Neuron (in vitro differentiated cells): ENCODE data around the gene ZNF701.
A peak's percentile ranks its signal among the peaks of the same experiment; 100 is the strongest.
"Not testable (repeated sequence)": the region's sequence is repeated elsewhere in the genome, so short reads cannot be mapped to it uniquely, and the experiment has no call there.

Experiments used
- H2AFZ ChIP-seq: one replicate; pipeline ENCODE4 v1.6.1; 2013; ENCODE audit warnings: low read depth, mild to moderate bottlenecking, inconsistent platforms, low read length, moderate library complexity
- H3K27me3 ChIP-seq: one replicate; pipeline ENCODE4 v1.6.1; 2013; ENCODE audit warnings: low read length; ENCODE audit not compliant: insufficient read depth
- H3K36me3 ChIP-seq: one replicate; pipeline ENCODE4 v1.6.1; 2013; ENCODE audit warnings: low read length; ENCODE audit not compliant: insufficient read depth
- H3K4me1 ChIP-seq: one replicate; pipeline ENCODE4 v1.6.1; 2013; ENCODE audit warnings: low read length; ENCODE audit not compliant: insufficient read depth
- H3K4me3 ChIP-seq: 2 replicates; pipeline ENCODE4 v1.5.1; 2013; ENCODE audit warnings: mild to moderate bottlenecking, low read length, moderate library complexity
- H3K9me3 ChIP-seq: one replicate; pipeline ENCODE4 v1.6.1; 2013; ENCODE audit warnings: low read length

The ZNF701 gene

DNA sequence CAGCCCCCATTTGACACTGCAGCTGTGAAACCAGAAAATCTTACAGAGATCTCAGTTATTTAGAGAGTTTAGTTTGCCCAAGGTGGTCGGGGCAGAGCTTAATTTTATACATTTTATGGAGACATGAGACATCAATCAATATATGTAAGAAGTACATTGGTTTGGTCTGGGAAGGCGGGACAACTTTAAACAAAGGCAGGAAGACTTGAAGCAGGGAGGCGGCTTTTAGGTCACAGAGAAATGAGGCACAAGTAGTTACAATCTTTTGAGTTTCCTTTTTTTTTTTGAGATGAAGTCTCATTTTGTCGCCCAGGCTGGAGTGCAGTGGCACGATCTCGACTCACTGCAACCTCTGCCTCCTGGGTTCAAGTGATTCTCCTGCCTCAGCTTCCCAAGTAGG, 27.5 kb upstream of the ZNF701 start:
- Histone ChIP-seq H3K9me3 (peaks cover 20% of the 10 kb centered on the region), H3K36me3 (peaks cover 22% of the 10 kb centered on the region)
- not testable (repeated sequence) for H3K4me3 ChIP-seq, H3K27me3 ChIP-seq, H2AFZ ChIP-seq, H3K4me1 ChIP-seq

DNA sequence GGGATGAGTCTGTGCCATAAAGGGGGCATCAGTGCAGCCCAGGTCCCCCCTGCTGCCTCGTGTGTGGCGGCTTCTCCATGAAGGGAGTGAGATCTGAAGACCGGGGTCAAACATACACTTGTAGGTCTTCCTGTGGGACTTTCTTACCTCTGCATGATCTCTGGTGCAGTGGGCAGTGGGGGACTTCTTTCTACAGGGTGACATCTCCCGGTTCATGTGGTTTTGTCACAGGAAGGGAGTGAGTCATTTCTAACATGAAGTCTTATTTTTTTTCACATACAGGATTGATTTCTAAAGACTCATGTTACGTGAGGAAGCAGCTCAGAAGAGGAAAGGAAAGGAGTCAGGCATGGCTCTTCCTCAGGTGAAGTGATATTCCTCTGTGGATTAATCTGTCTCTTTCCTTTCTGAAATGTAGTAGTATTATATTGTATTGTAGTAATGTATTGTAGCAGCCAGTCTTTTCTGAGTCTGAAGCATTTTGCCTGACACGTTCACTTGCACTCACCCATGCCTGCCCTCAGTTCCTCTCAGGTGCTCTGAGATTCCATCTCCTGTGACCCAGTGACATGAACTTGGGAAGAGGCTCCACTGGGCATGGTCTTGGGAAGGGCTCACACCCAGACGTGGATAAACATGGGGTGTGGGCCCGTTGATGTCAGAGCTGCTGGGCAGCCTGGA, 27.0 kb upstream of the ZNF701 start:
- no peaks in the 10 kb centered on the region for H3K27me3 ChIP-seq
- H3K4me1 ChIP-seq, result no peaks in the 10 kb centered on the region
- no peak overlapping the region for H2AFZ ChIP-seq
- no peak overlapping the region for H3K4me3 ChIP-seq
- H3K36me3 ChIP-seq, result peaks cover 25% of the 10 kb centered on the region
- peaks cover 22% of the 10 kb centered on the region for H3K9me3 ChIP-seq

DNA sequence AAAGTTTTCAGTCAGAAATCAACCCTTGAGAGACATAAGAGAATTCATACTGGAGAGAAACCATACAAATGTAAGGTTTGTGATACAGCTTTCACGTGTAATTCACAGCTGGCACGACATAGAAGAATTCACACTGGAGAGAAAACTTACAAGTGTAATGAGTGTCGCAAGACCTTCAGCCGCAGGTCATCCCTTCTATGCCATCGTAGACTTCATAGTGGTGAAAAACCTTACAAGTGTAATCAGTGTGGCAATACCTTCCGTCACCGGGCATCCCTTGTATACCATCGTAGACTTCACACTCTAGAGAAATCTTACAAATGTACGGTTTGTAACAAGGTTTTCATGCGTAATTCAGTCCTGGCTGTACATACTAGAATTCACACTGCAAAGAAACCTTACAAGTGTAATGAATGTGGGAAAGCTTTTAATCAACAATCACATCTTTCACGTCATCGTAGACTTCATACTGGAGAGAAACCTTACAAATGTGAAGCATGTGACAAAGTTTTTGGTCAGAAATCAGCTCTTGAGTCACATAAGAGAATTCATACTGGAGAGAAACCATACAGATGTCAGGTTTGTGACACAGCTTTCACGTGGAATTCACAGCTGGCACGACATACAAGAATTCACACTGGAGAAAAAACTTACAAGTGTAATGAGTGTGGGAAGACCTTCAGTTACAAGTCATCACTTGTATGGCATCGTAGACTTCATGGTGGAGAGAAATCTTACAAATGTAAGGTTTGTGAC, 15.7 kb upstream of the ZNF701 start:
- Histone ChIP-seq H3K4me1 (no peaks in the 10 kb centered on the region), H3K4me3 (no peak overlapping the region), H3K9me3 (peaks cover 57% of the 10 kb centered on the region), H3K36me3 (peaks cover 64% of the 10 kb centered on the region), H3K27me3 (no peaks in the 10 kb centered on the region), H2AFZ (no peak overlapping the region)

DNA sequence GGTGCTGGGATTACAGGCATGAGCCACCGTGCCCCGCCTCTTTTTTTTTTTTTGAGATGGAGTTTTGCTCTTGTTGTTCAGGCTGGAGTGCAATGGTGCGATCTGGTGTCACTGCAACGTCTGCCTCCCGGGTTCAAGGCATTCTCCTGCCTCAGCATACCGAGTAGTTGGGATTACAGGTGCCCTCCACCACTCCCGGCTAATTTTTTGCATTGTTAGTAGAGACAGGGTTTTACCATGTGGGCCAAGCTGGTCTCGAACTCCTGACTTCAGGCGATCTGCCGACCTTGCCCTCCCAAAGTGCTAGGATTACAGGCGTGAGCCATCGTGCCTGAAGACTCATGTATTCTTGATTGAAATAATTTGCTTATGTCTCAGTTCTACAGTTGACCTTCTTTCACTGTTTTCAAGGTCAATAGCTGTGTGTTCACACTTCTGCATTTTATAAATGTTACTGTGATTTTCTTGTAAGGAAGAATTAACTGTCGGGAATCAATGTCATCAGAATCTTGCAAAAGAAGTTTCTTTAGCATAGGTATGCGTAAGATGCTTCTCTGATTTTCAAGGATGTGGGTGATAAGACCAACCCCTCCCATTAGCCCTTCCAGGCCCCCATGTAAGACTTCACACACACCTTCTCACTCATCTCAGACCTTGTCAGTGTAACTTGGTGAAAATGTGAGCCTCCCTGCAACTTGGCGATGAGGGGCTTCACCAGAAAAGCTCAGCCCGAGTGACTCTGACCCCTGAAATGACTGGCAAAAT, 12.7 kb upstream of the ZNF701 start:
- Histone ChIP-seq H3K36me3 (peaks cover 60% of the 10 kb centered on the region), H3K9me3 (peaks cover 62% of the 10 kb centered on the region), H2AFZ (no peak overlapping the region), H3K4me3 (no peak overlapping the region), H3K4me1 (no peaks in the 10 kb centered on the region), H3K27me3 (no peaks in the 10 kb centered on the region)

DNA sequence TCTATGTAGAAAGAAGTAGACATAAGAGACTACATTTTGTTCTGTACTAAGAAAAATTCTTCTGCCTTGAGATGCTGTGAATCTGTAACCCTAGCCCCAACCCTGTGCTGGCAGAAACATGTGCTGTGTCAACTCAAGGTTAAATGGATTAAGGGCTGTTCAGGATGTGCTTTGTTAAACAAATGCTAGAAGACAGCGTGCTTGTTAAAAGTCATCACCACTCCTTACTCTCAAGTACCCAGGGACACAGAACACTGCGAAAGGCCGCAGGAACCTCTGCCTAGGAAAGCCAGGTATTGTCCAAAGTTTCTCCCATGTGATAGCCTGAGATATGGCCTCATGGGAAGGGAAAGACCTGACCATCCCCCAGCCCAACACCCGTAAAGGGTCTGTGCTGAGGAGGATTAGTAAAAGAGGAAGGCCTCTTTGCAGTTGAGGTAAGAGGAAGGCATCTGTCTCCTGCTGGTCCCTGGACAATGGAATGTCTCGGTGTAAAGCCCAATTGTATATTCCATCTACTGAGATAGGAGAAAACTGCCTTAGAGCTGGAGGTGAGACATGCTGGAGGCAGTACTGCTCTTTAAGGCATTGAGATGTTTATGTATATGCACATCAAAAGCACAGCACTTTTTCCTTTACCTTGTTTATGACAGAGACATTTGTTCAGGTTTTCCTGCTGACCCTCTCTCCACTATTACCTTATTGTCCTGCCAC, 11.2 kb upstream of the ZNF701 start:
- Histone ChIP-seq H3K9me3 (peaks cover 60% of the 10 kb centered on the region), H3K36me3 (peaks cover 53% of the 10 kb centered on the region)
- not testable (repeated sequence) for H3K4me3 ChIP-seq, H3K4me1 ChIP-seq, H3K27me3 ChIP-seq, H2AFZ ChIP-seq

DNA sequence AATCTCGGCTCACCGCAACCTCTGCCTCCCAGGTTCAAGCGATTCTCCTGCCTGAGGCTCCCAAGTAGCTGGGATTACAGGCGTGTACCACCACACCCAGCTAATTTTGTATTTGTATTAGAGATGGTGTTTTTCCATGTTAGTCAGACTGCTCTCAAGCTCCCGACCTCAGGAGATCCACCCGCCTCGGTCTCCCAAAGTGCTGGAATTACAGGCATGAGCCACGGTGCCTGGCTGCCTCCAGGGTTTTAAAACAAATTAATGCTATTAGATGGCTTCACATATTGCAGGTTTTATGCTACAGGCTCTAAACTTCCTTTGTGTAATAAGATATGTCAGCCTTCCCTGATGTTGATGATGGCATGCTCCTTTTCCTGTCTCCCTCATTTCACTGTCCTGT, 8.5 kb upstream of the ZNF701 start:
- H2AFZ ChIP-seq, H3K27me3 ChIP-seq, H3K4me1 ChIP-seq, H3K4me3 ChIP-seq: not testable (repeated sequence)
- Histone ChIP-seq H3K36me3 (peaks cover 33% of the 10 kb centered on the region), H3K9me3 (peaks cover 49% of the 10 kb centered on the region)

DNA sequence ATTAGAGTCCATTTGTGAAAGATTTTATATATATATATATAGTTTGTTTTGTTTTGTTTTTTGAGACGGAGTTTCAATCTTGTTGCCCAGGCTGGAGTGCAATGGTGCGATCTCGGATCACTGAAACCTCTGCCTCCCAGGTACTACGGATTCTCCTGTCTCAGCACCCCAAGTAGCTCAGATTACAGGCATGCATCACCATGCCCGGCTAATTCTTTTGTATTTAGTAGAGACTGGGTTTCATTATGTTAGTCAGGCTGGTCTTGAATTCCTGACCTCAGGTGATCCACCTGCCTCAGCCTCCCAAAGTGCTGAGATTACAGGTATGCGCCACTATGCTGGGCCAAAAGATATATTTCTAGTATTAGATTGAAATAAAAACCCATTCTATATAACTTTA, 4.0 kb upstream of the ZNF701 start:
- Histone ChIP-seq H3K9me3 (peaks cover 30% of the 10 kb centered on the region), H2AFZ (no peak overlapping the region), H3K27me3 (no peaks in the 10 kb centered on the region), H3K4me3 (no peak overlapping the region), H3K36me3 (peaks cover 13% of the 10 kb centered on the region), H3K4me1 (peaks cover 5% of the 10 kb centered on the region)

DNA sequence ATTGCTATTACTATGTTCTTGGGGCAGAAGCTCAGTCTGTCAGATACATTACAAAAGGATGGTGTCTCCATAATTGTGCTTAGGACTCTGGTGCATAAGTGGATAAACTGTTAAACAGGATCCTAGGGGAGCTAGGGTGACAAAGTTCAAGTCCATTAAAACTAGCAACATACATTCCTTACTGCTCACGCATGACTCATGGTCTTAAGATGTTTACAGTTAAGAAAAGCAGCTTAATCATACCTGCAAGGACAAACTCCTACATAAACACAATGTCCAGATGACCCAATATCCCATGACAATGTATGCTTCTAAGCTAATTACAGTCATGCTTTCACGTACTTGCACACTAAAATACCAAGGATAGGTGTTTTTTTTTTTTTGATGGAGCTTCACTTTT, 3.5 kb upstream of the ZNF701 start:
- Histone ChIP-seq H3K4me1 (peaks cover 5% of the 10 kb centered on the region), H2AFZ (no peak overlapping the region), H3K9me3 (peaks cover 28% of the 10 kb centered on the region), H3K27me3 (no peaks in the 10 kb centered on the region), H3K4me3 (no peak overlapping the region), H3K36me3 (peaks cover 12% of the 10 kb centered on the region)

DNA sequence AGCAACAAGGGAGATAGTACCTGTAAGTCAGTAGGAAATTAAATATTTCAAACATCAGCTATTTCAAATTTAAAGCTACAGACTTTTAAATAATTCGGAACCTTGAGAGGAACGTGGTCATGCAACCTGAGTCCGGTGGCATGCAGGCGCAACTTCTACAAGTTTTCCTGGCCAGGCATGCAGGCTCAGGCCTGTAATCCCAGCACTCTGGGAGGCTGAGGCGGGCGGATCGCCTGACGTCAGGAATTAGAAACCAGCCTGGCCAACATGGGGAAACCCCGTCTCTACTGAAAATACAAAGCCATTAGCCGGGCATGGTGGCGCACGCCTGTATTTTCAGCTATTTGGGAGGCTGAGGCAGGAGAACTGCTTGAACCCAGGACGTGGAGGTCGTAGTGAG, 2.2 kb upstream of the ZNF701 start:
- Histone ChIP-seq H2AFZ (no peak overlapping the region), H3K36me3 (peaks cover 14% of the 10 kb centered on the region), H3K9me3 (peaks cover 26% of the 10 kb centered on the region), H3K4me1 (peaks cover 5% of the 10 kb centered on the region), H3K27me3 (no peaks in the 10 kb centered on the region), H3K4me3 (no peak overlapping the region)

DNA sequence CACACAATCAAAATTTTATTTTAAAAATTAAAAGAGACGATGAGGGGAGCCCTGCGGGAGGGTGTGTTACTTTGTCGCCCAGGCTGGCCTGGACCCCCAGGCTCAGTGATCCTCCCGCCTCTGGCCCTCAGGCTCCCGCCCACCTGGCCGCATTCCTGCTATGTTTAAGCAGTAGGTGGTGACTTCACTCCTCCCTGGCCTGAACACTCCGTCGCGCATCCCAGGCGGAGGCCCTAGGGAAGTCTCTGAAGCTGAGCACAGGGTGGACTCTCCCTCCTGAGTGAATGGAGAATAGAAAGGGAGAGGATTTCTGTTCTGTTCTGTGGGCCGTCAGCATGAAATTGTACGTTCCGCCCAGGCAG, 468 bp upstream of the ZNF701 start:
- Histone ChIP-seq H3K4me3 (peak overlapping the region; percentile 64), H3K36me3 (peaks cover 20% of the 10 kb centered on the region), H3K9me3 (peaks cover 23% of the 10 kb centered on the region), H2AFZ (peak overlapping the region; percentile 87)
- not testable (repeated sequence) for H3K4me1 ChIP-seq, H3K27me3 ChIP-seq

DNA sequence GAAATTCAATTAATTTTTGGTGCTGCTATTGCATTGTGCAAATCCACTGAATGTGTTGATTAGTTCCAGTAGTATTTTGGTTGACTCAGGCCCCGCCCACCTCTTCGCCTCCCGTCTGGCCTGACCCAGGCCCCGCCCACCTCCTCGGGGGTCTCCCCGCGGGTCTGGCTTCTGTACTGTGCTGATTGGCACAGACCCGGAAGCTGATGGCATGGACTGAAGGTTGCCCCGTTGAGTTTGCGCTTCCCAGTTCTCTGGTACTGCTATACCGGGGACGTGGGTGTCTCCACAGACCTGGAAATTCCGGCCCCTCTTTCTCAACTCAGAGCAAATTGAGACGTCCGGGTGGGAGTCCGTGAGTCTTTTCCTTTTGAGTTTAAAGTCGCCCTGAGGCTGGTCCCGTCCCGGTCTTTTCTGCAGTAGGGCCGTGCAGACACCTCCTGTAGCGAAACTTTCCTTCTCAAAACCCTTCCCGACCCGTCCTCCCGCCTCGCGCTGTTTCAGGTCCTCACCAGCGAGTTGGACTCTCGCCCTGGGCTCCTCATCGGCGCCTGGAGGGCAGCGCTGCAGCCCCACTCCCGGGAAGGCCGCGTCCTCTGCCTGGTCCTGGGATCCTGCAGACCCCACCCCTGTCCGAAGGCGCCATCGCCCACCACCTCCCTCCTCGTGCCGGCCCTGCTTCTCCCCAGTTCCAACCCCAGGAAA, 14.8 kb downstream of the ZNF701 start:
- Histone ChIP-seq H2AFZ (no peak overlapping the region), H3K4me3 (no peak overlapping the region), H3K27me3 (no peaks in the 10 kb centered on the region), H3K9me3 (peaks cover 40% of the 10 kb centered on the region), H3K4me1 (no peaks in the 10 kb centered on the region), H3K36me3 (peaks cover 72% of the 10 kb centered on the region)

DNA sequence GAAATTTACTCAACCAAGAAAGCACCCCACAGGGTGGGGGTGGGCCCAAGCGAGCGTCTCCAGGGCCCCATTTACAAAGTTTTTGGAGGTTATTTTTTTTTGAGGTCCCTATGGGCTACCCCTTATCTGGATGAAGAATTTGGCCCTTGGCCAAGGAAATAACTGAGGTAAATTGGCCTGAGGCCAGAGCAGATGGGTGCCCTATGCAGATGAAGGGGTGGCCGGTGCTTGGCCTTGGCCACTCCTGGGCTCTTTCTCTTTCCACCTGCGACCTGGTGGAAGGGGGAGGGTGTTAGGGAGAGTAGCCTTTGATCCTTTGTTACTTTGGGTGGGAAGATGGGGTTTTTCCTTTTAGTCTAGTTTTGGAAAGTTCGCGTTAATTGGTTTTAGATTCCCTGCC, 15.5 kb downstream of the ZNF701 start:
- H2AFZ ChIP-seq, result no peak overlapping the region
- peaks cover 73% of the 10 kb centered on the region for H3K36me3 ChIP-seq
- peaks cover 41% of the 10 kb centered on the region for H3K9me3 ChIP-seq
- H3K4me3 ChIP-seq, result no peak overlapping the region
- H3K27me3 ChIP-seq, result no peaks in the 10 kb centered on the region
- H3K4me1 ChIP-seq, result no peaks in the 10 kb centered on the region
